WTC11 (cell line): ENCODE results near the gene LINC00632.

Source experiments
- CREB1 ChIP-seq: sonication (generic); formaldehyde crosslinking; IDR thresholded peaks from 2 replicates; pipeline ENCODE4 v1.8.0; 2023; ENCODE audit warnings: mild to moderate bottlenecking, missing genetic modification reagents
- NFYB ChIP-seq: sonication (generic); formaldehyde crosslinking; conservative IDR thresholded peaks from 2 replicates; pipeline ENCODE4 v1.8.0; 2022; ENCODE audit warnings: low read depth, missing genetic modification reagents
- TF ChIP-seq, protein P1 (sequence below): fragments of 200-600 bp; IDR thresholded peaks from 2 replicates; pipeline ENCODE4 v1.8.0; 2022; ENCODE audit warnings: antibody characterized with exemption
- TF ChIP-seq, protein P2 (sequence below): sonication (generic); formaldehyde crosslinking; IDR thresholded peaks from 2 replicates; pipeline ENCODE4 v1.8.1; 2022; ENCODE audit warnings: low read depth, missing genetic modification reagents, borderline replicate concordance

DNA sequence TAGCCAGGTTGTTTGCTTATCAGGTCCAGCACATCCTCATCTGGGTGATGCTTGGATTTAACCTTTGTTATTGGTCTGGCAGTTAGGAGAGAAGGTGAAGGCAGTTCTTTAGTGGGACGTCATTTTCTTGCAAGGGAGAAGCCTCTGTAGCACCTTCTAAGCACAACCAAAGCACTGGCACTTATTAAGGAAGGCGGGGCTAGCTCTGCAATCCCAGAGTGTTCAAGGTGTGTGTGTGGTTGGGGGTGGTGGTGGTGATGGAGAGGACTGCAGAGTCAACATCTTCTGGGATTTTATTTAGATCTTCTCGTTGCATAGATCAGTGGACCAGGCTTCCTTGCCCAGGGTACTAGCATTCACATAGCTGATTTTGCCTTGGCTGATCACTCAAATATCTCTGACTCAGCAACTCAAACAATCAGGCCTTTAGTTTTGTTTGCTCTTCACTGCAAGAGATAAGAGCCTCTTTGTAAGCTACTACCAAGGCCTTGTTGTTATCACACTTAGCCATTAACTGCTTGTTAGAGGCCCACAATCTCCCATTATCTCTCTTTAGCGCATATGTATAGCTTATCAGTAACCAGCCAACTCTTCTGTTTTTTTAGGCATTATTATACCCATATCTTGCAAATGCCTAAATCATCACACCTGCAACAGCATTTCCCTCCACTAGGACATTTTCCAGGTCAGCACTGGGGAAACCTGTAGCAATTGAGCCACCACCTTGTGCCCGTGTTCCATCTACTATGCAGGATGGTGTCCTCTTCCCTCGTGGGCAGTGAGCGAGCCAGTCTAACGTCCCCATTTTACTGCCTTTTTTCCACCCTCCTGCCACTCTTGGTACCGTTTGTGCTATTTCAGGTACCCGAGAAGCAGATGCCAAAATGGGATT lies 36.5 kb upstream of the LINC00632 start:
- no peak for TF ChIP-seq CREB1 (CRISPR knock-in tag)
- TF ChIP-seq, protein P1, sequence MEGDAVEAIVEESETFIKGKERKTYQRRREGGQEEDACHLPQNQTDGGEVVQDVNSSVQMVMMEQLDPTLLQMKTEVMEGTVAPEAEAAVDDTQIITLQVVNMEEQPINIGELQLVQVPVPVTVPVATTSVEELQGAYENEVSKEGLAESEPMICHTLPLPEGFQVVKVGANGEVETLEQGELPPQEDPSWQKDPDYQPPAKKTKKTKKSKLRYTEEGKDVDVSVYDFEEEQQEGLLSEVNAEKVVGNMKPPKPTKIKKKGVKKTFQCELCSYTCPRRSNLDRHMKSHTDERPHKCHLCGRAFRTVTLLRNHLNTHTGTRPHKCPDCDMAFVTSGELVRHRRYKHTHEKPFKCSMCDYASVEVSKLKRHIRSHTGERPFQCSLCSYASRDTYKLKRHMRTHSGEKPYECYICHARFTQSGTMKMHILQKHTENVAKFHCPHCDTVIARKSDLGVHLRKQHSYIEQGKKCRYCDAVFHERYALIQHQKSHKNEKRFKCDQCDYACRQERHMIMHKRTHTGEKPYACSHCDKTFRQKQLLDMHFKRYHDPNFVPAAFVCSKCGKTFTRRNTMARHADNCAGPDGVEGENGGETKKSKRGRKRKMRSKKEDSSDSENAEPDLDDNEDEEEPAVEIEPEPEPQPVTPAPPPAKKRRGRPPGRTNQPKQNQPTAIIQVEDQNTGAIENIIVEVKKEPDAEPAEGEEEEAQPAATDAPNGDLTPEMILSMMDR = no peak
- TF ChIP-seq, protein P2, sequence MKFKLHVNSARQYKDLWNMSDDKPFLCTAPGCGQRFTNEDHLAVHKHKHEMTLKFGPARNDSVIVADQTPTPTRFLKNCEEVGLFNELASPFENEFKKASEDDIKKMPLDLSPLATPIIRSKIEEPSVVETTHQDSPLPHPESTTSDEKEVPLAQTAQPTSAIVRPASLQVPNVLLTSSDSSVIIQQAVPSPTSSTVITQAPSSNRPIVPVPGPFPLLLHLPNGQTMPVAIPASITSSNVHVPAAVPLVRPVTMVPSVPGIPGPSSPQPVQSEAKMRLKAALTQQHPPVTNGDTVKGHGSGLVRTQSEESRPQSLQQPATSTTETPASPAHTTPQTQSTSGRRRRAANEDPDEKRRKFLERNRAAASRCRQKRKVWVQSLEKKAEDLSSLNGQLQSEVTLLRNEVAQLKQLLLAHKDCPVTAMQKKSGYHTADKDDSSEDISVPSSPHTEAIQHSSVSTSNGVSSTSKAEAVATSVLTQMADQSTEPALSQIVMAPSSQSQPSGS = no peak
- no peak for TF ChIP-seq NFYB (CRISPR knock-in tag)
